ENCODE results near the gene HSPA2. TPM values are rescaled to one million over a fixed set of nuclear protein-coding genes. Genes with fewer than 3 reads are reported as not detected.

The HSPA2 gene
- total and polyA plus RNA-seq, 2 donors from 2014 or later = 41.9 to 56.2 TPM

- no peaks in the 10 kb centered on the region for H3K4me1 ChIP-seq (ENCODE audit: control insufficient read depth in 2 of 3, insufficient read depth in 2 of 3, low read depth in 1 of 3, low read length in 3 of 3)
- H3K27me3 ChIP-seq (ENCODE audit: control insufficient read depth, insufficient read depth, low read length) = no peaks in the 10 kb centered on the region
- intact Hi-C loops (cut with DNase I) = no loop called here
- FAIRE-seq = no peak
- DNase-seq = no peak
- H3K9me3 ChIP-seq (ENCODE audit: control insufficient read depth in 2 of 3, insufficient read depth in 1 of 3, low read length in 3 of 3) = no peaks in the 10 kb centered on the region
- H3K36me3 ChIP-seq (ENCODE audit: control insufficient read depth in 2 of 3, insufficient read depth in 3 of 3, low read length in 3 of 3) = no peaks in the 10 kb centered on the region
- no peak for TF ChIP-seq CTCF (IDR thresholded peaks at IDR 0.05; ENCODE audit: borderline replicate concordance, extremely low read depth, insufficient read depth)
- no peak overlapping the region for H3K9ac ChIP-seq (ENCODE audit: low read length in 3 of 3)
- H3K27ac ChIP-seq (ENCODE audit: low read depth in 2 of 2, low read length in 2 of 2) = no peak overlapping the region
- H3K4me3 ChIP-seq (ENCODE audit: low read length in 3 of 3) = no peak overlapping the region
Observed at GRCh38 chr14:64591809-64592208, 51.3 kb downstream of the HSPA2 start.

Other genes with a start within 250 kb of the HSPA2 start
- gene ESR2, start 246.4 kb upstream of the HSPA2 start, total RNA-seq = 2.5 TPM
- gene ESR2, start 246.4 kb upstream of the HSPA2 start, polyA plus RNA-seq (ENCODE audit: insufficient read depth, low read depth, low replicate concordance) = not detected
- gene MTHFD1, start 152.4 kb upstream of the HSPA2 start, total RNA-seq = 76.1 TPM
- gene MTHFD1, start 152.4 kb upstream of the HSPA2 start, polyA plus RNA-seq (ENCODE audit: insufficient read depth, low read depth, low replicate concordance) = 73.0 TPM
- gene AKAP5, start 75.2 kb upstream of the HSPA2 start, total RNA-seq = 5.1 TPM
- 0.71 TPM for gene AKAP5, start 75.2 kb upstream of the HSPA2 start, polyA plus RNA-seq (ENCODE audit: insufficient read depth, low read depth, low replicate concordance)
- gene ZBTB25, start 36.9 kb upstream of the HSPA2 start, total RNA-seq = 17.8 TPM
- 4.3 TPM for gene ZBTB25, start 36.9 kb upstream of the HSPA2 start, polyA plus RNA-seq (ENCODE audit: insufficient read depth, low read depth, low replicate concordance)
- gene ZBTB1, start 36.0 kb upstream of the HSPA2 start, total RNA-seq = 46.8 TPM
- gene ZBTB1, start 36.0 kb upstream of the HSPA2 start, polyA plus RNA-seq (ENCODE audit: insufficient read depth, low read depth, low replicate concordance) = 13.3 TPM
- 2.7 TPM for gene PPP1R36, start 9.2 kb downstream of the HSPA2 start, total RNA-seq
- gene PPP1R36, start 9.2 kb downstream of the HSPA2 start, polyA plus RNA-seq (ENCODE audit: insufficient read depth, low read depth, low replicate concordance) = 2.8 TPM
- gene PLEKHG3, start 163.7 kb downstream of the HSPA2 start, total RNA-seq = 127 TPM
- 51.9 TPM for gene PLEKHG3, start 163.7 kb downstream of the HSPA2 start, polyA plus RNA-seq (ENCODE audit: insufficient read depth, low read depth, low replicate concordance)

Data from kidney (tissue), 14 donors.